HepG2 (cell line): Measurements from ENCODE around the gene ATXN2. TPM values are rescaled to one million over a fixed set of nuclear protein-coding genes. Genes with fewer than 3 reads are reported as not detected.

Source experiments
- ARID3A ChIP-seq: IDR thresholded peaks from 2 replicates; pipeline ENCODE4 v1.6.1; 2012; ENCODE audit warnings: low read depth, low read length, improper control_type of control experiment
- ARNTL ChIP-seq: sonication (generic); formaldehyde crosslinking; IDR thresholded peaks from 2 replicates; pipeline ENCODE4 v1.4.0; 2020; ENCODE audit warnings: mild to moderate bottlenecking, missing genetic modification reagents
- CENPX ChIP-seq: sonication (generic); formaldehyde crosslinking; IDR thresholded peaks from 2 replicates; pipeline ENCODE4 v1.9.0; 2021; ENCODE audit warnings: mild to moderate bottlenecking, missing genetic modification reagents, moderate library complexity
- CREB1 ChIP-seq, 2 experiments: fragments of 450-650 bp in 1 of 2; IDR thresholded peaks; 2 replicates each; pipeline ENCODE4 v1.6.1; 2016 to 2017; ENCODE audit warnings: control low read depth in 1 of 2, mild to moderate bottlenecking in 1 of 2, missing compliant biosample characterization in 1 of 2, missing genetic modification characterization in 1 of 2
- ELF4 ChIP-seq: sonication (generic); formaldehyde crosslinking; IDR thresholded peaks from 2 replicates; pipeline ENCODE4 v1.5.0; 2020; ENCODE audit warnings: missing genetic modification reagents, mild to moderate bottlenecking, moderate library complexity, borderline replicate concordance
- GATAD2A ChIP-seq: IDR thresholded peaks from 2 replicates; pipeline ENCODE4 v1.6.1; 2016
- HDAC2 ChIP-seq: sonication (generic); formaldehyde crosslinking; IDR thresholded peaks from 2 replicates; pipeline ENCODE4 v1.4.0; 2020; ENCODE audit warnings: missing genetic modification reagents
- MYPOP ChIP-seq: sonication (generic); formaldehyde crosslinking; IDR thresholded peaks from 2 replicates; pipeline ENCODE4 v1.8.1; 2023; ENCODE audit warnings: mild to moderate bottlenecking, moderate library complexity, missing genetic modification reagents
- NONO ChIP-seq, 2 experiments: fragments of 450-650 bp in 1 of 2; sonication (generic) in 1 of 2; formaldehyde crosslinking in 1 of 2; IDR thresholded peaks in 1 of 2; conservative IDR thresholded peaks in 1 of 2; 2 replicates each; pipeline versions ENCODE4 v1.6.1 to v1.8.0; 2017 to 2022; ENCODE audit warnings: mild to moderate bottlenecking in 1 of 2, missing genetic modification reagents in 1 of 2, moderate library complexity in 1 of 2
- SIX1 ChIP-seq: sonication (generic); formaldehyde crosslinking; IDR thresholded peaks from 2 replicates; pipeline ENCODE4 v1.4.0; 2020; ENCODE audit warnings: missing genetic modification reagents, borderline replicate concordance
- SMAD9 ChIP-seq: sonication (generic); formaldehyde crosslinking; IDR thresholded peaks from 2 replicates; pipeline ENCODE4 v1.5.1; 2020; ENCODE audit warnings: mild to moderate bottlenecking, missing genetic modification reagents
- TARDBP ChIP-seq: sonication (generic); formaldehyde crosslinking; IDR thresholded peaks from 2 replicates; pipeline ENCODE4 v1.8.0; 2022; ENCODE audit warnings: mild to moderate bottlenecking, missing genetic modification reagents
- YY1 ChIP-seq: IDR thresholded peaks from 2 replicates; pipeline ENCODE4 v1.6.1; 2011; ENCODE audit warnings: low read length, low read depth, moderate library complexity, mild to moderate bottlenecking; ENCODE audit not compliant: insufficient read depth, insufficient replicate concordance
- ZBTB49 ChIP-seq: sonication (generic); formaldehyde crosslinking; IDR thresholded peaks from 2 replicates; pipeline ENCODE4 v1.4.0; 2020; ENCODE audit warnings: missing genetic modification reagents, borderline replicate concordance
- ZC3H13 ChIP-seq: sonication (generic); formaldehyde crosslinking; IDR thresholded peaks from 2 replicates; pipeline ENCODE4 v1.8.1; 2023; ENCODE audit warnings: mild to moderate bottlenecking, missing genetic modification reagents, moderate library complexity
- ZNF292 ChIP-seq: sonication (generic); formaldehyde crosslinking; IDR thresholded peaks from 2 replicates; pipeline ENCODE4 v1.8.1; 2022; ENCODE audit warnings: mild to moderate bottlenecking, low read depth, missing genetic modification reagents, borderline replicate concordance
- ZNF329 ChIP-seq: sonication (generic); formaldehyde crosslinking; IDR thresholded peaks from 2 replicates; pipeline ENCODE4 v1.9.0; 2021; ENCODE audit warnings: low read depth, mild to moderate bottlenecking, missing genetic modification reagents
- ZNF383 ChIP-seq: sonication (generic); formaldehyde crosslinking; IDR thresholded peaks from 2 replicates; pipeline ENCODE4 v1.4.0; 2020; ENCODE audit warnings: missing genetic modification reagents, mild to moderate bottlenecking, borderline replicate concordance
- ZNF530 ChIP-seq: sonication (generic); formaldehyde crosslinking; IDR thresholded peaks from 2 replicates; pipeline ENCODE4 v1.5.0; 2020; ENCODE audit warnings: low read depth, mild to moderate bottlenecking, missing genetic modification reagents
- ZNF557 ChIP-seq: sonication (generic); formaldehyde crosslinking; IDR thresholded peaks from 2 replicates; pipeline ENCODE4 v1.4.0; 2020; ENCODE audit warnings: missing genetic modification reagents
- ZNF788 ChIP-seq: sonication (generic); formaldehyde crosslinking; IDR thresholded peaks from 2 replicates; pipeline ENCODE4 v1.5.0; 2020; ENCODE audit warnings: mild to moderate bottlenecking, missing genetic modification reagents, borderline replicate concordance
- polyA plus RNA-seq, 8 experiments: library from polyadenylated mRNA; depleted of rRNA in 3 of 8; stranded (reverse) in 7 of 8; unstranded in 1 of 8; fragments of >200 nt; fragmentation: Illumina TruSeq in 4 of 8; extraction: Trizol in 4 of 8; gene quantifications; 2 replicates each; pipeline versions ENCODE4 v1.2.1 to v1.2.3, GENCODE V29; 2011 to 2016; ENCODE audit warnings: low read depth in 4 of 8, missing spikeins in 1 of 8, mixed read lengths in 1 of 8; ENCODE audit not compliant: insufficient read depth in 1 of 8
- total RNA-seq, 5 experiments: library from RNA; depleted of rRNA; stranded (reverse); fragments of >200 nt; fragmentation: Illumina TruSeq; extraction: Trizol; gene quantifications; 2 replicates each; pipeline ENCODE4 v1.2.3, GENCODE V29; 2016; ENCODE audit warnings: low read depth in 1 of 5

ATXN2 gene
- total and polyA plus RNA-seq, 2 of the 13 experiments (the other 11 are each of a cell fraction or from before 2014, with no cell fraction given) = 18.1 to 27.1 TPM

- TF ChIP-seq YY1 (peak; percentile 56), ELF4 (no peak), ZNF530 (no peak), ZBTB49 (CRISPR knock-in tag) (no peak), TARDBP (CRISPR knock-in tag) (no peak), SIX1 (CRISPR knock-in tag) (no peak), ZC3H13 (peak; percentile 65), ZNF557 (CRISPR knock-in tag) (no peak), ZNF383 (CRISPR knock-in tag) (no peak), CENPX (CRISPR knock-in tag) (no peak), ZNF292 (CRISPR knock-in tag) (no peak), ARID3A (no peak), SMAD9 (CRISPR knock-in tag) (no peak), MYPOP (CRISPR knock-in tag) (no peak), HDAC2 (CRISPR knock-in tag) (no peak), GATAD2A (no peak), ARNTL (CRISPR knock-in tag) (no peak), NONO (IDR thresholded peaks at IDR 0.05) (no peak), NONO (CRISPR knock-in tag; conservative IDR thresholded peaks at IDR 0.05) (no peak), ZNF788 (no peak), ZNF329 (CRISPR knock-in tag) (no peak), CREB1 (IDR thresholded peaks at IDR 0.05) (no peak), CREB1 (CRISPR knock-in tag; IDR thresholded peaks at IDR 0.05) (no peak)
Measured at GRCh38 chr12:111597831-111598636, 1.1 kb downstream of the ATXN2 start (continued).
